Neural cell (in vitro differentiated cells): Measurements from ENCODE around the gene VWA8. TPM values are rescaled to one million over a fixed set of nuclear protein-coding genes. Genes with fewer than 3 reads are reported as not detected.

Experiments used
- H2AFZ ChIP-seq: fragments of 200-600, 300-800 bp; sonication (generic), shearing (Covaris generic); 2 replicates; pipeline ENCODE4 v1.6.0; 2014; ENCODE audit warnings: low read depth, mild to moderate bottlenecking, antibody characterized with exemption, low read length, moderate library complexity
- H3F3A ChIP-seq: fragments of 200-600 bp; shearing (Covaris generic); 2 replicates; pipeline ENCODE4 v1.6.1; 2016; ENCODE audit warnings: mild to moderate bottlenecking, moderate library complexity, mixed read lengths, antibody characterized with exemption, low read length; ENCODE audit not compliant: insufficient read depth, poor library complexity, severe bottlenecking
- H3K27ac ChIP-seq: fragments of 200-600, 300-800 bp; sonication (generic), shearing (Covaris generic); 2 replicates; pipeline ENCODE4 v1.5.1; 2014; ENCODE audit warnings: mild to moderate bottlenecking, low read length, moderate library complexity
- H3K27me3 ChIP-seq: fragments of 300-800, 200-600 bp; sonication (generic), shearing (Covaris generic); 2 replicates; pipeline ENCODE4 v1.6.0; 2014; ENCODE audit warnings: mild to moderate bottlenecking, low read depth, low read length, moderate library complexity; ENCODE audit not compliant: insufficient read depth
- H3K36me3 ChIP-seq: fragments of 300-800, 200-600 bp; sonication (generic), shearing (Covaris generic); 2 replicates; pipeline ENCODE4 v1.5.1; 2014; ENCODE audit warnings: mild to moderate bottlenecking, antibody characterized with exemption, low read length, moderate library complexity; ENCODE audit not compliant: insufficient read depth
- H3K4me2 ChIP-seq: fragments of 300-800, 200-600 bp; sonication (generic), shearing (Covaris generic); 2 replicates; pipeline ENCODE4 v1.6.0; 2014; ENCODE audit warnings: mild to moderate bottlenecking, low read length
- H3K4me3 ChIP-seq: fragments of 300-800, 200-600 bp; sonication (generic), shearing (Covaris generic); 2 replicates; pipeline ENCODE4 v1.5.1; 2014; ENCODE audit warnings: mild to moderate bottlenecking, low read length, moderate library complexity
- H3K79me2 ChIP-seq: fragments of 200-600 bp; shearing (Covaris generic); replicated peaks from 2 replicates; pipeline ENCODE4 v1.6.0; 2014; ENCODE audit warnings: mild to moderate bottlenecking, low read length, moderate library complexity; ENCODE audit not compliant: insufficient read depth
- H3K9ac ChIP-seq: fragments of 300-800, 200-600 bp; sonication (generic), shearing (Covaris generic); 2 replicates; pipeline ENCODE4 v1.6.1; 2016; ENCODE audit warnings: mild to moderate bottlenecking, low read length, mixed read lengths
- H3K9me2 ChIP-seq: fragments of 200-600 bp; shearing (Covaris generic); 2 replicates; pipeline ENCODE4 v1.6.1; 2016; ENCODE audit warnings: mild to moderate bottlenecking, low read length, mixed read lengths; ENCODE audit not compliant: insufficient read depth
- H3K9me3 ChIP-seq: fragments of 200-600, 300-800 bp; sonication (generic), shearing (Covaris generic); 2 replicates; pipeline ENCODE4 v1.6.1; 2016; ENCODE audit warnings: mild to moderate bottlenecking, mixed run types, low read length, moderate library complexity, mixed read lengths
- H4K20me1 ChIP-seq: fragments of 200-600 bp; shearing (Covaris generic); 2 replicates; pipeline ENCODE4 v1.6.1; 2016; ENCODE audit warnings: mild to moderate bottlenecking, mixed run types; ENCODE audit not compliant: insufficient read depth
- CTCF ChIP-seq: fragments of 450-650 bp; IDR thresholded peaks from 2 replicates; pipeline ENCODE4 v1.5.1; 2014; ENCODE audit warnings: antibody characterized with exemption, mild to moderate bottlenecking, moderate library complexity; ENCODE audit not compliant: poor library complexity, severe bottlenecking
- EP300 ChIP-seq: fragments of 450-650 bp; conservative IDR thresholded peaks from 2 replicates; pipeline ENCODE4 v1.6.1; 2014; ENCODE audit warnings: antibody characterized with exemption, mild to moderate bottlenecking, moderate library complexity; ENCODE audit not compliant: poor library complexity, severe bottlenecking
- EZH2 ChIP-seq: fragments of 200-600, 300-800 bp; shearing (Covaris generic), sonication (generic); IDR thresholded peaks from 2 replicates; pipeline ENCODE4 v1.6.1; 2014; ENCODE audit warnings: antibody characterized with exemption, low read length, borderline replicate concordance, mild to moderate bottlenecking; ENCODE audit not compliant: insufficient read depth, poor library complexity, severe bottlenecking
- MXI1 ChIP-seq: fragments of 450-650 bp; conservative IDR thresholded peaks from 2 replicates; pipeline ENCODE4 v1.6.1; 2014; ENCODE audit warnings: antibody characterized with exemption, mild to moderate bottlenecking; ENCODE audit not compliant: poor library complexity, severe bottlenecking
- POLR2AphosphoS5 ChIP-seq: IDR thresholded peaks from 2 replicates; pipeline ENCODE4 v1.6.1; 2012
- RAD21 ChIP-seq: fragments of 450-650 bp; conservative IDR thresholded peaks from 2 replicates; pipeline ENCODE4 v1.6.1; 2014; ENCODE audit warnings: antibody characterized with exemption, mild to moderate bottlenecking, moderate library complexity
- REST ChIP-seq: IDR thresholded peaks from 2 replicates; pipeline ENCODE4 v1.6.1; 2012; ENCODE audit warnings: borderline replicate concordance
- SMC3 ChIP-seq: fragments of 450-650 bp; conservative IDR thresholded peaks from 2 replicates; pipeline ENCODE4 v1.6.1; 2014; ENCODE audit warnings: antibody characterized with exemption, mild to moderate bottlenecking, moderate library complexity; ENCODE audit not compliant: poor library complexity
- TAF1 ChIP-seq: IDR thresholded peaks from 2 replicates; pipeline ENCODE4 v1.6.1; 2012; ENCODE audit warnings: low read depth
- polyA plus RNA-seq: library from polyadenylated mRNA; depleted of rRNA; stranded (reverse); fragments of >200 nt; gene quantifications from 2 replicates; pipeline ENCODE4 v1.2.3, GENCODE V29; 2014

The VWA8 gene
- polyA plus RNA-seq, 1 donor from 2014 or later = 3.6 TPM

- H3F3A ChIP-seq = no peaks in the 10 kb centered on the region
- no peaks in the 10 kb centered on the region for H3K27me3 ChIP-seq
- no peaks in the 10 kb centered on the region for H3K9me2 ChIP-seq
- no peaks in the 10 kb centered on the region for H3K36me3 ChIP-seq
- H3K79me2 ChIP-seq = no peaks in the 10 kb centered on the region
- no peaks in the 10 kb centered on the region for H3K9me3 ChIP-seq
- no peak overlapping the region for H3K9ac ChIP-seq
- TF ChIP-seq CTCF (no peak), REST (no peak), POLR2AphosphoS5 (no peak)
- no peak overlapping the region for H3K4me2 ChIP-seq
- no peak overlapping the region for H3K27ac ChIP-seq
- H2AFZ ChIP-seq = no peak overlapping the region
- H3K4me3 ChIP-seq = no peak overlapping the region
- H4K20me1 ChIP-seq = no peaks in the 10 kb centered on the region
Observed at GRCh38 chr13:41976476-41976875, 15.6 kb upstream of the VWA8 start.

GRCh38 chr13:41974262-41974900 lies 13.5 kb upstream of the VWA8 start:
- Histone ChIP-seq H3K27ac (no peak overlapping the region), H3K27me3 (no peaks in the 10 kb centered on the region), H2AFZ (no peak overlapping the region), H3K9me3 (no peaks in the 10 kb centered on the region), H3K79me2 (no peaks in the 10 kb centered on the region), H3K9ac (no peak overlapping the region), H3F3A (no peaks in the 10 kb centered on the region), H3K9me2 (no peaks in the 10 kb centered on the region), H3K4me2 (no peak overlapping the region), H3K4me3 (no peak overlapping the region), H3K36me3 (no peaks in the 10 kb centered on the region), H4K20me1 (no peaks in the 10 kb centered on the region)
- TF ChIP-seq POLR2AphosphoS5 = no peak
- TF ChIP-seq RAD21 = no peak
- TF ChIP-seq EZH2 = no peak
- no peak for TF ChIP-seq REST
- TF ChIP-seq SMC3 = no peak
- TF ChIP-seq EP300 = no peak
- no peak for TF ChIP-seq TAF1
- no peak for TF ChIP-seq CTCF
- no peak for TF ChIP-seq MXI1
